HG03095 (cell line): ENCODE data around the gene CARD16.
"Not testable (repeated sequence)": the region's sequence is repeated elsewhere in the genome, so short reads cannot be mapped to it uniquely, and the experiment has no call there.

Experiments used
- ATAC-seq: cut with Tn5 transposase; IDR thresholded peaks from one replicate; pipeline ENCODE4 v1.9.1; 2021; ENCODE audit warnings: moderate library complexity; ENCODE audit not compliant: unreplicated experiment

Gene CARD16

DNA sequence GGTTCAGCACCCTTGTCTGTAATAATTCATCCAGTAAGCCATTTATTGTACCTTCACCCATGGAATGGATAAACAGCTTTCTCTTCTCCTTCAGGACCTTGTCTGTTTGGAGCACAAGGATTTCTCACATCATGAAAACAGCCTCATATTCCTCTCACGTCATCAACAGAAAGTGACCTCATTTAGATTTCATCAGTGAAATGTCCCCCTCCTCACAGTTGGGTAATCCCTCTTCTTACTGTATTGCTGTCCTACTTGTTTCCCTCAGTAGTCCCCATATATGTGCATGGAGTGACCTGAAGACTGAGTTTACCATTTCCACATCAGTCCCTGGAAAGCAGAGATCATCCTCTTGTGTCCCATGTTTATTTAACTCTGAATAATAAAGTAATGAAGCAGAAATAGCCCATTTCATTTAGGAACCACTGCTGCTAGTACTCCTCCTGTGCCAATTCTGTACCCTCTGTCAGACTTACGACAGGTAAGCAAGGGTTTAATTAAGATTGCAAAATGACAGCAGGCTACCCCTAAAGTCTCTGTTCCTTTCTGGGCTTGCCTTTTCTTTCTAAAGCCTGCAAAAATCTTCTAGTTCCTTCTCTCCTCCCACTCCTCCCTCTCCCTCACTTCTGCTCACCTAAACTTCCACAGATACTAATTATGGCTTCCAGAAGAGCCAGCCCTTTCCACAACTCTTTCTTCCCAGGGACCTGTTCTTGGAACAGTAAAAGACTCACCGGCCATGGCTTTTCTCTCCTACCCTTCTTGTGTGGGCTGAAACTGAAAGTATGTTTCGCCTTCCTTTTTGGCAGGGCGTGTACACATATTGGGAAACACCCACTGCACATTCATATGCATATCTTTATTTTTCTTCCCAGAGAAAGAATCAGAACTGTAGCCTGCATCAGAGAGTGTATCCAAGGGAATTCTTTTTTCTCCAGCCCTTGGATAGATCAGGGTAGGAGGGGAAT, at the start of gene CARD16:
CARD16 (minus strand) TSS at position 779 of the 968 bp plus-strand sequence; CDS start at position 741, 38 bp downstream.
- ATAC-seq, result peak; percentile 100

DNA sequence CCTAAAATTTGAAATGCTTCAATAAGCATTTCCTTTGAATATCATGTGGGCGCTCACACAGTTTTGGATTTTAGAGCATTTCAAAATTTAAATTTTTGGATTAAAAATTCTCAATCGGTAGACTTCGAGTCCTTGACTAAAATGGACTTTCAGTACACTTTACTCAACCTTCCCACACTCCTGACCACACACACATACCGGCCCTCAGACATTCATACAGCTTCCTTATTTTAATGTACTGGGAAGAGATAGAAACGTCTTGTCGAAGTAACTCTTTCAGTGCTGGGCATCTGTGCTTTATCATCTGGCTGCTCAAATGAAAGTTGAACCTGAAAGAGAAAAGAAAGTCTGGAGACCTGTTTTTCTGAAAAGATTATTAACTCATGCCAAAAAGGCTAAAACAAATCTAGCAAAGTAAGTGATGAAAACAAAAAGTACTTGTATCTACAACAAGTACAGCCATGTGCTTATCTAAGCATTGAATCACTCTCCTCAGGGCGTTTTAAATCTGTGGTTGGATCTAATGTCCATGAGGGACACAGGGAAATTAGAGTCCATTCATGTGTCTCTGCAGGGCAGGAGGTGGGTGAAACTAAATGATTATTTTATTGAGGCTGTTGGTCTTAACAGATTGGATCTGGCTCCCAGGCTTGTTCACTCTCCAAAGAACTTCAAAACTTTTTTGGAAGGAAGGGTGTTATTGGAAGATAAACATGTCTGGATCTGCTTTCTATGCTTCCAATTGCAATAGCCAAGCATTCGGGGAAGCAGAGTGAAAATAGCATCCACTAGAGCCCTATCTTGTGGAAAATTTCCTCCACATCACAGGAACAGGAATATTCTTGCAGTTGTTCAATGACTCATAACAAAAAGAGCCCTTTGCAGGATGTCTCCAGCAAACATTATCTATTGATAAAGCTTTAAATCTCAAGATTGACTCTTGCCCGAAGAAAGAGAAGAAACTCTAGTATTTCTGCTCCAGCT, 47.4 kb upstream of the CARD16 start:
- no peak for ATAC-seq

DNA sequence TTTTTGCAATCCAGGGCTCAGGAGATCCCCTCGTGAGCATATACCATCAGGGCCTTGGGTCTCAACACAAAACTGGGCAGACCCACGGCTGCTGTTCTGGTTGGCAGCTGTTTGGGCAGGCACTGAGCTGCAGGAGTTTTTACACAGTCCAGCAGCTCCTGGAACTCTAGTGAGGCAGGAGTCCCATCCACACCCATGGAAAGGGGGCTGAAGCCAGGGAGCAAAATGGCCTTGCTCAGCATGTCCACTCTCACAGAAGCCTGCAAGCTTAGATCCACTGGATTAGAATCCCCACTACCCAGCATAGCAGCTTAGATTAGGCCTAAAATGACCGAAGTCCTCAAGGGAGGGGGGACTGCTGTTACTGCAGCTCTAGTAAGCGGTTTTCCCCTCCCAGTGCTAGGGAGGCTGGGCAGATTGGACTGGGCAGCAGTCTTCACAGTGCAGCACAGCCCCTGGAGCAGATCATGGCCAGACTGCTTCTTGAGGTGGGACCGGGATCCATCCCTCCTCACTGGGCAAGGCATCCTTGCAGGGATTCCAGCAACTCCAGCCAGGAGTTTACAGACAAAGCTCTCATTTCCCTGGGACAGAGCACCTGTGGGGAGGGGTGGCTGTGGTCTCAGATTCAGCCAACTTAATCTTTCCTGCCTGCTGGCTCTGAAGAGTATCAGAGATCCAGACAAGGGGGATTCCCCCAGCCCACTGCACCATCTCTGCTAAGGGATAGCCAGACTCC, 36.4 kb upstream of the CARD16 start:
- no peak for ATAC-seq

DNA sequence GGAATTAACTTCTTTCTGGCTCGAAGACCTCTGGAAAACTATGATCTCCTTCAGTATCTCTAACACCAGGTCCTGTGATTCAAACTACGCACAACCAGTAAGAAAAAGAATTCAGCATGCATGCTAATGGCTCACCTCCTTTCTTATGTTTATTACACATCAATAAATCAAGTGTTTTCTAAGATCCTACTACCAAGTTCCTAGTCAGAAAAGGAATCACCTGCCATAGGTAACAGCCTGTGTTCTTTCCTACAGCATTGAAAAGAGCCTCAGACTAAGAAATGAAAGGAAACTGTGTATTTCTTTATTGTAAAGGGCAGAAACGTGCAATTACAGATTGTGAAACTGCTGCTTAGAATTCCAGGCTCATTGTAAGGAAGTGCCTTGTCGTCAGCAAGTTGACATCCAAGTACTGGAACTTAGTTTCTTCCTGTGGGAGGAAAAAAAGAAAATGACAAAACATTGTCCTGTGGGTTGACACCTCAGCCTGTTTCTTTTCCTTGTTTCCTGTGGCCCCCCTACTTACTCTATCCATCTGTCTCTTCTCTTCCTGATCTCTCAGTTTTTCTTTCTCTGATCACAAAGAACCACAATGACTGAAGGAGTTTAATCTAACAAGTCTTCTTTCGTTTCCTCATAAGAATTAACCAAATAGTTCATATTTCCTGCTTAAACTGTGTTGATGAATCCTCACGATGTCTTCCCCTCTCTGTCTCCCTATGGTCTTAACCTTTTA, 35.2 kb upstream of the CARD16 start:
- not testable (repeated sequence) for ATAC-seq

DNA sequence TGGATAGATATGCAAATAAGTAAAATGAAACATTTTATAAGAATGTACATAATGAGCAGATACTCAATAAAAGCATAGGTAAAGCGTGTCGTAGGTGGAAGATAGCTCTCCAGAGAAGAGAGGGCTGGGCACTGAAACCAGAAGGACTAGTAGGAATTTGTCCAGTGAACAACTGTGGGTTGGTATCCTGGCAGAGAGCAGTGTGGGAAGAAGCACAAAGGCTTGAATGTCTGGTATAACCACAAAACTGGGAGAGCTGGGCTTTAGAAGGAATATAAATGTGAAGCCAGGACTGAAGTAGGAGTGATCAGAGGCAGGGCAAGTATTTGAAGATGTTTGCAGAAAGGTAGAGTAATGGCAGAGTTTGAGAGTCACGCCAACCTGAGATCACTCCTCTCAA, 33.1 kb upstream of the CARD16 start:
- no peak for ATAC-seq

DNA sequence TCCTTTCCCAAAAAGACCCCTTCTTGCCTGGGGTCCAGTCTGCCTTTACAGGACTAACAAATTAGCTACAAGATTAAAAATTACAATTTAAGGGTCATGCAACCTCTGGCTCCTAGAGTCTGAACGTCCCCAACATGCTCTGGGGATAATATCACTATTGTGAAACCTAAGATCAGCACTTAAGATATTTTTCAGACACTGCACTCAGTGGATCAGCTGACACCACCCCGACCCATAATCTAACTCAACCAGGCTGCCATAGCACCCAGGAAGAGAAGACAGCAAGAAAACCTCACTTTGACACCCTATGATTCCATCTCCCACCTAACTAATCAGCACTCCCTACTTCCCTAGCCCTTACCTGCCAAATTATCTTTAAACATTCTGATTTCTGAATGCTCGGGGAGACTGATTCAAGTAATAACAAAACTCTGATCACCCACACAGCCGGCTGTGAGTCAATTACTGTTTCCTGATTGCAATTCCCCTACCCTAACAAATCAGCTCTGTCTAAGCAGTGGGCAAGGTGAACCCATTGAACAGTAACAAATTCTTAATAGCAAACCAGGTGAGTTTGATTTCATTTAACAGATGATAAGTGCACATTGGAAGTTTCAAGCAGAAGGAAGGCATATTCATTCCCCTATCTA, 32.1 kb upstream of the CARD16 start:
- ATAC-seq, result not testable (repeated sequence)

DNA sequence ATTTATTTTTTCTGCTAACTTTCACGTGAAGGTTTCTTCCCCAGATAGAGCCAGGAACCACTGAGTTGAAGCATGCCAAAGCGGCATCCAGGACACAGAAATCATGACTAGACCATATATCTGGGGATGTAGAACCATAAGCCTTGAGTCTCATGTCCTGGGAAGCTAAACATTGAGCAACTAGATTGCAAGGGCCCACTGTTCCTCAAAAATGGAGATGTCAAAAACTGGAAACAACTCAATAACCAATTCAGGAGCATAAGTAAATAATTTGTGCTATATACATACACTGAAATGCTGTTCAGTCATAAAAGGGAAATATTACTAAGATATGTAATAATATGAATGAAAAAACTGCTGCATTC, 29.0 kb upstream of the CARD16 start:
- no peak for ATAC-seq

DNA sequence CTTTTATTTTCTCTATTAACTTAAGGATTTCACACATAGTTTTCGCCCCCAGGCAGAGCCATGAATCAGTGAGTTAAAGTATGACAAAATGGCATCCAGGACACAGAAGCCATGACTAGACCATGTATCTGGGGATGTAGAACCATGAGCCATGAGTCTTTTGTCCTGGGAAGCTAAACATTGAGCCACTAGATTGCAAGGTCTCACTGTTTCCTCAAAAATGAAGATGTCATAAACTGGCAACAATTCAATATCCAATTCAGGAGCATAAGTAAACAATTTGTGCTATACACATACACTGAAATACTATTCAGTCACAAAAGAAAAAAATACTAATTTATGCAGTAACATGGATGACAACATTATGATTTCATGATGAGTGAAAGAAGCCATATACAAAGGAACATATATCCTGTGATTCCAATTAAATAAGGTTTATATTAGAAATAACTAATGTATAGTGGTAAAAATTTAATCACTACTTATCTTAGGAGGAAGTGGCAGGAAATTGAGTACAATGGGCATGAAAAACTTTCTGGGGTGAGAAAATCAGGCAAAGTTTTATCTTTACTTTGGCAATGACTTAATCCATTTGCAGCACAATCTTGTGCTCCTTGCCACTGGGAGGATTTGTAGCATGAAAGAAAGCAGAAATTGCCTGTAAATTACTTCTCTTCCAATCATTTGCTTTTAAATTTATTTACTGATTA, 28.5 kb upstream of the CARD16 start:
- ATAC-seq, result no peak

DNA sequence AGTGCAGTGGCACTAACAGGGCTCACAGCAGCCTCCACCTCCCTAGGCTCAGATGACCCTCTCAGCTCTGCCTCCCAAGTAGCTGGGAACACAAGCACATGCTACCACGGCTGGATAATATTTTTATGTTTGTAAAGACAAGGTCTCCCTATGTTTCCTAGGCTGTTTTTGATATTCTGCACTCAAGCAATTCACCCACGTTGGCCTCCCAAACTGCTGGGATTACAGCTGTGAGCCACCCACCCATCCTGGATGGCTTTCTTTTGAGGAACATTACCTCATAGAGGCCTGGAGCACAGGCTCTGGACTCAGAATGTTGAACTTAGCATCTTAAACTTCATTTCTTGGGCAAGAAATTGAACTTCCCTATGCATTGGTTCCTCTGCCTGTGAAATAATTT, 26.9 kb upstream of the CARD16 start:
- not testable (repeated sequence) for ATAC-seq

DNA sequence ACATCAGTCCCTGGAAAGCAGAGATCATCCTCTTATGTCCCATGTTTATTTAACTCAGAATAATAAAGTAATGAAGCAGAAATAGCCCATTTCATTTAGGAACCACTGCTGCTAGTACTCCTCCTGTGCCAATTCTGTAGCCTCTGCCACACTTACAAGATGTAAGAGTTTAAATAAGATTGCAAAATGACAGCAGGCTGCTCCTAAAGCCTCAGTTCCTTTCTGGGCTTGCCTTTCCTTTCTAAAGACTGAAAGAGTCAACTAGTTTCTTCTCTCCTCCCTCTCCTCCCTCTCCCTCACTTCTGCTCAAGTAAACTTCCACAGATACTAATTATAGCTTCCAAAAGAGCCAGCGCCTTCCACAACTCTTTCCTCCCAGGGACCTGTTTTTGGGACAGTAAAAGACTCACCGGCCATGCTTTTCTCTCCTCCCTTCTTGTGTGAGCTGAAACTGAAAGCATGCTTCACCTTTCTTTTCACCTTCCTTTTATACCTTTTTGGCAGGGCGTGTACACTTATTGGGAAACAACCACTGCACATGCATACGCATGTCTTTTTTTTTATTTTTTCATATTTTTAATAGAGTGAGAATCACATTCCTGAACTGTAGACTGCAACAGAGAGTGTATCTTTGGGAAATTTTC, 26.1 kb upstream of the CARD16 start:
- no peak for ATAC-seq

DNA sequence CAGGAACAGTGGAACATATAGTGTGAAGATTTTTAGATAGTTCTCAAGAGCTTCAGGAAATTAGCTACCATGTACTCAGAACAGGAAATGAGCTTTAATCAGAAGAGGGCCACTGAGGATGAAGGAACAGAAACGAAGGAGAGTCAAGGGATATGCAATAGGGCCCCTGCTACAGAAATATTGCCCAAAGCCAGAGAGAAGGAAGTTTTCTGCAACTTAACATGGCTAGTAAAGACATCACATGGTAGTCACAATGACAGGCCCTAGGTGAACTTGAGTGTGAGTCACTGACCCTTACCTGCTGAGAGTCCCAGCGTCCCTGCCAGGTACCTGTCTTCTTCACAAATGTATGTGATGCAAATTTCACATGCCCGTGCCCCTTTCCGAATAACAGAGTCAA, 25.2 kb upstream of the CARD16 start:
- ATAC-seq, result no peak

DNA sequence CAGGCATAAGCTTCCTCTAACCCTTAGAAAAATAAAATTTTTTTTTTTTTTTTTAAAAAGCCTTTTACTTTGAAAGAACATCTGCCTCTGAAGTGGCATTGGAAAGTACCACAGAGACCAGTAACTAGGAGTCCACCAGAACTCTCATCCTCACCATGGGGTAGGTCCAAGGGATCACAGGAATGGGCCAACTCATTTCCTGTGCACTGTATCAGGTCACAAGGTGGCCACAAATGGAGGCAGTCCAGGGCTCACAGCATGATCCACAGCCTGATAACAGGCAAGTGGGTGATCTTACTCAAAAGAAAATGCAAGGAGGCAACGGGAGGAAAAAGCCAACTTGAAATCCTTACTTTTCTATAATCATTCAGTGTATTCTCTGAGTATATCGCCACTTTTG, 24.6 kb upstream of the CARD16 start:
- not testable (repeated sequence) for ATAC-seq

DNA sequence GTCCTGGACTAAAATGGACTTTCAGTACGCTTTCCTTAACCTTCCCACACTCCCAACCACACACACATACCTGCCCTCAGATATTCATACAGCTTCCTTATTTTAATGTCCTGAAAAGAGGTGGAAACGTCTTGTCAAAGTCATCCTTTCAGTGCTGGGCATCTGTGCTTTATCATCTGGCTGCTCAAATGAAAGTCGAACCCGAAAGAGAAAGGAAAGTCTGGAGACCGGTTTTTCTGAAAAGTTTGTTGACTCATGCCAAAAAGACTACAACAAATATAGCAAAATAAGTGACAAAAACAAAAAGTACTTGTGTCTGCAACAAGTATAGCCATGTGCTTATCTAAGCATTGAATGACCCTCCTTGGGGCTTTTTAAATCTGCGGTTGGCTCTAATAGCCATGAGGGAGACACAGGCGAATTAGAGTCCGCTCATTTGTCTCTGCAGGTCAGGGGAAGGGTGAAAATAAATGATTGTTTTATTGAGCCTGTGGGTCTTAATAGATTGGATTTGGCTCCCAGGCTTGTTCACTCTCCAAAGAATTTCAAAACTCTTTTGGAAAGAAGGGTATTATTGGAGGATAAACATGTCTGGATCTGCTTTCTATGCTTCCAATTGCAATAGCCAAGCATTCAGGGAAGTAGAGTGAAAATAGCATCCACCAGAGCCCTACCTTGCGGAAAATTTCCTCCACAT, 18.3 kb upstream of the CARD16 start:
- ATAC-seq, result not testable (repeated sequence)

DNA sequence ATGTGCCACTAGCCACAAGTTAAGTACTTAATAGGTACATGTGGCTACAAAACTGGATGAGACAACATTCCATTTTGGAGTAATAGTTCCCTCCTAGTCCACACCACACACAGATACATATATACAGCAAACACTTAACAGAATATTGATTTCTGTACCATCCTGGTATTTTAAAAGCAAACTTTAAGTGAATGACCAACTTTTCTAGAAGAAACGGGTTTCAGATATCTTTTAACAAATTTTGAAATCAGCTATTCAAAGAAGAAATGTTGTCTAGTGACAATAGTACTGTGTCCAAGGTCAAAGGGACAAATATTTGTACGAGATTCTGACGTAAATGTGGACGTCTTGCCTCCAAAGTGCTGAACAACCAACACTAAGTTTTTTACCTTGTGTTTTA, 12.3 kb upstream of the CARD16 start:
- no peak for ATAC-seq

DNA sequence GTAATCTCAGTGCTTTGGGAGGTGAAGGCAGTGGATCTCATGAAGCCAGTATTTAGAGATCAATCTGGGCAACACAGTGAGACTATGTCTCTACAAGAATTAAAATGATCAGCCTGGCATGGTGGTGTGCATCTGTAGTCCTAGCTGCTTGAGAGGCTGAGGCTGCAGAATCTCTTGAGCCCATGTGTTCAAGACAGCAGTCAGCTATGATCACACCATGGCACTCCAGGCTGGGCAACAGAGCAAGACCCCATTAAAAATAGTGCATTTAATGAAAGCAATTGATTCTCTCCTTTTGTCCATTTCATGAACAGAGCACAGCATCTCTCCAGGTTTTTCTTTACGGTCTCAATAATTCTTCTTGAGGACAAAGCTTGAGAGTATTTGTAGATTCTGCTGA, 11.3 kb upstream of the CARD16 start:
- ATAC-seq, result no peak

DNA sequence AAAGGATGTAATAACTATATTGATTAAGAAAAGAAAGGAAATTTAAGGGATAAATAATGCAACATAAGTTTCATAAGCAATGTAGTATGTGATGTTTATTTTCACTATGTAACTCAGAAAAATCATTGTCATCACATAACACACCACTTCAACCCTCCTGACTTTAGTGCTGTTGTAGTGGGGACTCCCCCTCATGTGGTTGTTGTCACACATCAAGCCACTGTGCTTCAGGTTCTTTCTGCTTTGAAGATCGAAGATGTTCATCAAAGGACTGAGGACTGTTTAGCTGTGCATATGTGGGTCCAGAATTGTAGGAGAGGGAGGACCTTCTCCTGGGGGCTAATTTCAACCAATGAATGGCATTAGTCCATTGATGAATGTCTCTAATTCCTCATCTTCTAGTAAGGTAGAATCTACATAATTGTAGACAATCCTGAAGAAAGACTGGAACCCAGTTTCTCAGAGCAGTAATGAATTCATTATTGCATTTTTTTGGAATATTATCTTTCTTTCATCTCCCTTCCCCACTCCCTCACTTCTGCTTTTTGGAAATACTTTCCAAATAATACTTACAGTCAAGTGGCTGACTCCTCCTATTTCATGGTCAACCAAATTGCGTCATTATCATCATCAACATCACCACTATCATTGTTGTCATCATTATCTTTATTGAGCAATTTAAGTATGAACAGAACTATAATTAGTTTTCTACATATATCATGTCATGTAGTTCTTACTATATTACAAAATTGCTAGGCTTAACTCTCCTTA, 9.8 kb upstream of the CARD16 start:
- ATAC-seq, result no peak

DNA sequence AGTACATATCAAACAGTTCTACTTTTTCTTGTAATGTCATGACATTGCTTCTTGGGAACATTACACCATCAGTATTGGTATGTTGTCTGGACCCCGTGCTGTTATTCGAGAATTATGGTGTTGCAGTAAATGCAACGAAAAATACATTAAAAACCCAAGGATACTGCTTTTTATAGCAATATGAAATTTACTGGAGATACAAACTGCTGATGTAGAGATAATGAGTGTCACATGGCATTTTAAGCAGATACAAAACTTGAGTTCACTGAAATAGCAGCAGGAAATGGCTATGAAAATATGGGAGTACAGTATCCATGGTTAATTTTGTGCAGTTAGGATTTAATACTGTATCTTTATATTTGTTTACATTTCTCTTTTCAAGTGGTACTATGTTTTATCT, 7.4 kb upstream of the CARD16 start:
- no peak for ATAC-seq
